Keratinocyte (primary cell): ENCODE results near the gene RAG2. TPM values are rescaled to one million over a fixed set of nuclear protein-coding genes. Genes with fewer than 3 reads are reported as not detected.

Source experiments
- DNase-seq: peaks from one replicate; pipeline ENCODE4 v3.0.0-alpha.2; 2011; ENCODE audit warnings: low read depth, missing footprints, low spot score
- FAIRE-seq: peaks from 2 replicates; lab custom pipeline; 2011; peaks lifted over from hg19 to GRCh38; lab: Jason Lieb, UNC
- H2AFZ ChIP-seq: 2 replicates; pipeline ENCODE4 v1.6.0; 2012; ENCODE audit warnings: low read length, control low read depth, inconsistent platforms; ENCODE audit not compliant: control insufficient read depth
- H3K27ac ChIP-seq: 2 replicates; pipeline ENCODE4 v1.5.1; 2011; ENCODE audit warnings: low read length; ENCODE audit not compliant: control insufficient read depth, insufficient read depth
- H3K27me3 ChIP-seq: 3 replicates; pipeline ENCODE4 v1.6.0; 2011; ENCODE audit warnings: low read length; ENCODE audit not compliant: control insufficient read depth, insufficient read depth; ENCODE audit errors: extremely low read depth
- H3K36me3 ChIP-seq, 2 experiments: 2 replicates in 1 of 2; 3 replicates in 1 of 2; pipeline ENCODE4 v1.5.1; 2011; ENCODE audit warnings: low read length in 2 of 2, mild to moderate bottlenecking in 1 of 2; ENCODE audit not compliant: control insufficient read depth in 2 of 2, insufficient read depth in 2 of 2; ENCODE audit errors: extremely low read depth in 1 of 2
- H3K4me1 ChIP-seq: 3 replicates; pipeline ENCODE4 v1.5.1; 2011; ENCODE audit warnings: low read length; ENCODE audit not compliant: control insufficient read depth, insufficient read depth; ENCODE audit errors: extremely low read depth
- H3K4me2 ChIP-seq: 3 replicates; pipeline ENCODE4 v1.6.0; 2011; ENCODE audit warnings: low read depth, low read length; ENCODE audit not compliant: control insufficient read depth, insufficient read depth; ENCODE audit errors: extremely low read depth
- H3K4me3 ChIP-seq, 3 experiments: fragments of 200-600 bp in 1 of 3; sonication (generic) in 1 of 3; 2 replicates in 2 of 3; 3 replicates in 1 of 3; pipeline ENCODE4 v1.5.1; 2011 to 2016; ENCODE audit warnings: low read length in 3 of 3, mild to moderate bottlenecking in 3 of 3, control low read depth in 2 of 3, inconsistent platforms in 1 of 3, low read depth in 1 of 3, mixed read lengths in 1 of 3, mixed run types in 1 of 3, moderate library complexity in 1 of 3; ENCODE audit not compliant: control insufficient read depth in 2 of 3, insufficient read depth in 2 of 3; ENCODE audit errors: extremely low read depth in 1 of 3
- H3K79me2 ChIP-seq: 2 replicates; pipeline ENCODE4 v1.6.0; 2012; ENCODE audit warnings: low read length; ENCODE audit not compliant: control insufficient read depth, insufficient read depth
- H3K9ac ChIP-seq: 3 replicates; pipeline ENCODE4 v1.6.0; 2011; ENCODE audit warnings: low read length; ENCODE audit not compliant: control insufficient read depth, insufficient read depth; ENCODE audit errors: extremely low read depth
- H3K9me1 ChIP-seq: 3 replicates; pipeline ENCODE4 v1.6.0; 2011; ENCODE audit warnings: low read length; ENCODE audit not compliant: control insufficient read depth, insufficient read depth; ENCODE audit errors: extremely low read depth
- H3K9me3 ChIP-seq: 2 replicates; pipeline ENCODE4 v1.5.1; 2012; ENCODE audit warnings: low read depth, low read length; ENCODE audit not compliant: control insufficient read depth
- H4K20me1 ChIP-seq: 3 replicates; pipeline ENCODE4 v1.6.0; 2011; ENCODE audit warnings: low read length; ENCODE audit not compliant: control insufficient read depth, insufficient read depth; ENCODE audit errors: extremely low read depth
- CTCF ChIP-seq, 3 experiments: IDR thresholded peaks in 1 of 3; conservative IDR thresholded peaks in 1 of 3; optimal IDR thresholded peaks in 1 of 3; 2 replicates in 2 of 3; 3 replicates in 1 of 3; pipeline versions ENCODE3 to v1.5.1; 2011; ENCODE audit warnings: low read length in 3 of 3, mild to moderate bottlenecking in 3 of 3, moderate library complexity in 2 of 3, control low read depth in 1 of 3, inconsistent platforms in 1 of 3; ENCODE audit not compliant: insufficient read depth in 2 of 3; ENCODE audit errors: extremely low read depth in 1 of 3
- EZH2 ChIP-seq: IDR thresholded peaks from one replicate; pipeline ENCODE4 v1.6.1; 2012; ENCODE audit warnings: inconsistent platforms, mild to moderate bottlenecking, low read length, moderate library complexity
- dilution Hi-C: fragments of 300-500 bp; cut with MboI; formaldehyde crosslinking; loops from one replicate; pipeline ENCODE4 v1.7.0; 2020; ENCODE audit warnings: low sequenced_read_pairs; ENCODE audit not compliant: extremely low pct_ligation_motif_present
- polyA plus RNA-seq, 5 experiments: library from polyadenylated mRNA; depleted of rRNA in 3 of 5; stranded (reverse) in 3 of 5; stranded (forward) in 1 of 5; unstranded in 1 of 5; fragments of >200 nt; gene quantifications; 1 replicate in 1 of 5; 2 replicates in 3 of 5; 3 replicates in 1 of 5; pipeline versions ENCODE4 v1.2.1 to v1.2.3, GENCODE V29; 2011 to 2012; ENCODE audit warnings: missing spikeins in 2 of 5, low read depth in 1 of 5, low replicate concordance in 1 of 5

Gene RAG2
- polyA plus RNA-seq, 1 donor (not counting 4 experiments of a cell fraction or from before 2014, with no cell fraction given) = not detected

DNA sequence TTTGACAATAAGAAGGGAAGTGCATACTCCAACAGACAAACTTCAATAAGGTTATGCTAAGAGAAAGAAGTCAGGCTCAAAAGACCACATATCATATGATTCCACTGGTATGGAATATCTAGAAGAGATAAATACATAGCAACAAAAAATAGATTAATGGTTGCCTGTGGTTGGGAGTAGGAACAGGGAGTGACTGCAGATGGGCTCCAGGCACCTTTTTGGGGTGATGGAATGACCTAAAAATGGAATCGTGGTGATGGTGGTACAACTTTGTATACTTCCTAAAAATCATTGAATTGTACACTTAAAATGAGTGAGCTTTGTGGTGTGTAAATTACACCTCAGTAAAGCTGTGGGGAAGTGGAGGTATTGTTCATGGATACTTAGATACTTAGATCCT lies 29.0 kb upstream of the RAG2 start:
- no peaks in the 10 kb centered on the region for H4K20me1 ChIP-seq
- DNase-seq (no peak), FAIRE-seq (no peak)
- no peak overlapping the region for H3K4me3 ChIP-seq
- no peaks in the 10 kb centered on the region for H3K9me1 ChIP-seq
- no peaks in the 10 kb centered on the region for H3K36me3 ChIP-seq
- no peak overlapping the region for H3K9ac ChIP-seq
- H3K4me1 ChIP-seq = no peaks in the 10 kb centered on the region
- no peak for TF ChIP-seq CTCF (optimal IDR thresholded peaks at IDR 0.05 in 1 of 3, IDR thresholded peaks at IDR 0.05 in 1 of 3, conservative IDR thresholded peaks at IDR 0.05 in 1 of 3; ENCODE audit: extremely low read depth in 1 of 3, insufficient read depth in 2 of 3, low read length in 3 of 3)
- TF ChIP-seq EZH2 = no peak
- no peak overlapping the region for H3K27ac ChIP-seq
- H3K79me2 ChIP-seq = no peaks in the 10 kb centered on the region
- no peak overlapping the region for H2AFZ ChIP-seq
- no peaks in the 10 kb centered on the region for H3K27me3 ChIP-seq
- H3K4me2 ChIP-seq = no peak overlapping the region
- H3K9me3 ChIP-seq = no peaks in the 10 kb centered on the region
- dilution Hi-C loops = no loop called here

- no peak for DNase-seq
- no peak overlapping the region for H3K9ac ChIP-seq
- H2AFZ ChIP-seq = no peak overlapping the region
- H3K36me3 ChIP-seq = no peaks in the 10 kb centered on the region
- H3K4me2 ChIP-seq = no peak overlapping the region
- no peaks in the 10 kb centered on the region for H3K9me1 ChIP-seq
- no peaks in the 10 kb centered on the region for H3K27me3 ChIP-seq
- no peaks in the 10 kb centered on the region for H3K4me1 ChIP-seq
- H3K4me3 ChIP-seq = no peak overlapping the region
- TF ChIP-seq EZH2 (no peak), CTCF (optimal IDR thresholded peaks at IDR 0.05 in 1 of 3, IDR thresholded peaks at IDR 0.05 in 1 of 3, conservative IDR thresholded peaks at IDR 0.05 in 1 of 3; ENCODE audit: extremely low read depth in 1 of 3, insufficient read depth in 2 of 3, low read length in 3 of 3) (no peak)
- no peak for FAIRE-seq
- no peaks in the 10 kb centered on the region for H4K20me1 ChIP-seq
- no peak overlapping the region for H3K27ac ChIP-seq
- no peaks in the 10 kb centered on the region for H3K9me3 ChIP-seq
- no peaks in the 10 kb centered on the region for H3K79me2 ChIP-seq
- dilution Hi-C loops = no loop called here
These were observed 25.5 kb upstream of the RAG2 start for GRCh38 chr11:36623494-36623893.
